Hepatocyte (in vitro differentiated cells): ENCODE results near the gene SH3BP1.

Experiments
- CTCF ChIP-seq: fragments of 200-600 bp; sonication (generic); IDR thresholded peaks from 2 replicates; pipeline ENCODE4 v1.5.1; 2016; ENCODE audit warnings: antibody characterized with exemption, mild to moderate bottlenecking; ENCODE audit not compliant: poor library complexity
- EZH2 ChIP-seq: fragments of 200-600 bp; sonication (generic); IDR thresholded peaks from 2 replicates; pipeline ENCODE4 v1.6.1; 2016; ENCODE audit warnings: antibody characterized with exemption, mild to moderate bottlenecking, borderline replicate concordance
- EZH2phosphoT487 ChIP-seq: fragments of 200-600 bp; sonication (generic); IDR thresholded peaks from one replicate; pipeline ENCODE4 v1.6.1; 2018; ENCODE audit warnings: antibody characterized with exemption, mild to moderate bottlenecking, low read depth, moderate library complexity; ENCODE audit not compliant: unreplicated experiment, severe bottlenecking

DNA sequence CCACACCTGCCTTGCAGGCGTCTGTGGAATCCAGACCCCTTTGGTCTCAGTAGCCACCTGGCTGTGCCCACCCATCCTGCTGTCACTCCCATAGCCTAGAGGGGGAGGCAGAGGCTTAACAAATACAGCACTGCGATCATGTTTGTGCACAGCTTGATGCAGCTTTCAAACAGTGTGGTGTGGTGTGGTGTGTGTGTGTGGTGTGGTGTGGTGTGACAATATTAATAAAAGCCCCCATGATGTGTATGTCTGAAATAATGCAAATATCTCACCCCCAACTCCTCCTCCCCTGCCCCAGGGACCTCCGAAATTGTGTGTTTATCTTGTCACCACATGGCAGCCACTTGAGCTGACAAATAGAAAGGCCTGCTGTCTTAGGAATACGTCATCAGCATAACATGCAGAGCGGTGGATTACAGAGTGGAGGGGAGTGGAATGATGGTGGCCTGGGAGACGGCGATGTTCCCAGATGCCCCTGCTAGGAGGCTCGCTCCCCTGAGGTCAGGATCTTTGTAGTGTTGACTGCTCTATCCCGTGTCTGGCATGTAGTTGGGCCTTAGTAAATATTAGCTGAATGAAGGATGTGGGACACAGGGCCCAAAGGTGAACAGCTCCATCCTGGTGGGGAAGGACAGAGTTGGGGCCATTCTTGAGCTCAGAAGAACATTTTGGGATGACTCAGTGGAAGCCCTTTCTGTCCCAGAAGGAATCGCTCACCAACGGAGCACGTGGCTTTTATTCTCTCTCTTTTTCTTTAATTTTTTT, 21.9 kb downstream of the SH3BP1 start:
- TF ChIP-seq CTCF: peak; percentile 45
- no peak for TF ChIP-seq EZH2
- TF ChIP-seq EZH2phosphoT487: no peak
